ENCODE measurements around the gene ACOXL. TPM values are rescaled to one million over a fixed set of nuclear protein-coding genes. Genes with fewer than 3 reads are reported as not detected.

The ACOXL gene
- polyA plus RNA-seq, 4 donors = 0.06 to 0.56 TPM; not detected in 2

DNA sequence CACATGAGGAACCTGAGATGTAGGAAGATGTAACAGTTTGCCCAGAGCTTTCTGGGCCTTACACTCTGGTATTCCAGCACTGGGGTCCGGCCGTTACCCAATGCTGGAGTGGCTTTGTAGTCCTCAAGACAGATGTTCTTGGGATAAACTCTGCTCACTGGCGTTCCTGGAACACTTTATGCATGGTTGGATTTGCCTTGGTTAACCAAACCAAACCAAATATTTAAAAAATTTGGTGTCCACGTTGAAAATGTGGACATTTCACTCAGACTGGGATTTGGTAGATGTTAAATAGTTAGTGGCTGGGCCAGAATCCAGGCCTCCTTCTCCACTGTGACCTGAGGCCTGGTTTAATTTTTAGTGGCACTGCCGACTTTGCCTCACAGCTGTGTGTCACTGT, 81.5 kb downstream of the ACOXL start:
- WGBS, 3 donors = 81 to 88% (median 86%) methylated on average over 5 of the region's 5 CpGs

DNA sequence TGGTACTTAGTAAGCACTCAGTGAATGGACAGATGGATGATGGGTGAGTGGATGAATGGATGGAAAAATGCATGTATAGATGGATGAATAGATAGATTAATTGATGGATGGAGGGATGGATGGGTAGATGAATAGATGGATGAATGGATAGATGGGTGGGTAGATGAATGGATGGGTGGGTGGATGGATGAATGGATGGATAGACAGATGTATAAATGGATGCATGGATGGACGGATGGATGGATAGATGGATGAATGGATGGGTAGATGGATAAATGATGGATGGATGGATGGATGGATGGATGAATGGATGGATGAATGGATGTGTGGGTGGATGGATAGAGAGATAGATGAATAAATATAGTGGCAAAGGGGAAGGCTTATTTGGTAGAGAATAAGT, 83.6 kb downstream of the ACOXL start:
- DNase-seq (no peak), FAIRE-seq (no peak)
- no peak overlapping the region for H3K27ac ChIP-seq (ENCODE audit: low read depth in 1 of 3, low read length in 2 of 3)
- H3K36me3 ChIP-seq (ENCODE audit: control insufficient read depth in 3 of 3, insufficient read depth in 2 of 3, low read depth in 1 of 3, low read length in 3 of 3) = no peaks in the 10 kb centered on the region
- H3K4me1 ChIP-seq (ENCODE audit: control insufficient read depth in 3 of 3, insufficient read depth in 2 of 3, low read depth in 1 of 3, low read length in 2 of 3) = no peaks in the 10 kb centered on the region
- WGBS, 3 donors = 83 to 95% (median 90%) methylated on average over 1 of the region's 1 CpG
- H3K27me3 ChIP-seq (ENCODE audit: control insufficient read depth in 3 of 3, insufficient read depth in 3 of 3, low read length in 3 of 3) = peaks cover 0 to 12% (median 0%) of the 10 kb centered on the region in 3 donors
- H3K4me3 ChIP-seq (ENCODE audit: low read depth in 1 of 3, low read length in 3 of 3) = no peak overlapping the region
- no peaks in the 10 kb centered on the region for H3K9me3 ChIP-seq (ENCODE audit: control insufficient read depth in 2 of 2, insufficient read depth in 1 of 2, low read depth in 1 of 2, low read length in 1 of 2)

More for the DNA sequence above, 81.5 kb downstream of the ACOXL start:
- Histone ChIP-seq H3K4me3 (ENCODE audit: low read depth in 1 of 3, low read length in 3 of 3) (no peak overlapping the region), H3K4me1 (ENCODE audit: control insufficient read depth in 3 of 3, insufficient read depth in 2 of 3, low read depth in 1 of 3, low read length in 2 of 3) (no peaks in the 10 kb centered on the region), H3K27me3 (ENCODE audit: control insufficient read depth in 3 of 3, insufficient read depth in 3 of 3, low read length in 3 of 3) (peaks cover 0 to 6% (median 0%) of the 10 kb centered on the region in 3 donors), H3K9me3 (ENCODE audit: control insufficient read depth in 2 of 2, insufficient read depth in 1 of 2, low read depth in 1 of 2, low read length in 1 of 2) (no peaks in the 10 kb centered on the region), H3K36me3 (ENCODE audit: control insufficient read depth in 3 of 3, insufficient read depth in 2 of 3, low read depth in 1 of 3, low read length in 3 of 3) (no peaks in the 10 kb centered on the region), H3K27ac (ENCODE audit: low read depth in 1 of 3, low read length in 2 of 3) (no peak overlapping the region)
- DNase-seq (no peak), FAIRE-seq (no peak)

DNA sequence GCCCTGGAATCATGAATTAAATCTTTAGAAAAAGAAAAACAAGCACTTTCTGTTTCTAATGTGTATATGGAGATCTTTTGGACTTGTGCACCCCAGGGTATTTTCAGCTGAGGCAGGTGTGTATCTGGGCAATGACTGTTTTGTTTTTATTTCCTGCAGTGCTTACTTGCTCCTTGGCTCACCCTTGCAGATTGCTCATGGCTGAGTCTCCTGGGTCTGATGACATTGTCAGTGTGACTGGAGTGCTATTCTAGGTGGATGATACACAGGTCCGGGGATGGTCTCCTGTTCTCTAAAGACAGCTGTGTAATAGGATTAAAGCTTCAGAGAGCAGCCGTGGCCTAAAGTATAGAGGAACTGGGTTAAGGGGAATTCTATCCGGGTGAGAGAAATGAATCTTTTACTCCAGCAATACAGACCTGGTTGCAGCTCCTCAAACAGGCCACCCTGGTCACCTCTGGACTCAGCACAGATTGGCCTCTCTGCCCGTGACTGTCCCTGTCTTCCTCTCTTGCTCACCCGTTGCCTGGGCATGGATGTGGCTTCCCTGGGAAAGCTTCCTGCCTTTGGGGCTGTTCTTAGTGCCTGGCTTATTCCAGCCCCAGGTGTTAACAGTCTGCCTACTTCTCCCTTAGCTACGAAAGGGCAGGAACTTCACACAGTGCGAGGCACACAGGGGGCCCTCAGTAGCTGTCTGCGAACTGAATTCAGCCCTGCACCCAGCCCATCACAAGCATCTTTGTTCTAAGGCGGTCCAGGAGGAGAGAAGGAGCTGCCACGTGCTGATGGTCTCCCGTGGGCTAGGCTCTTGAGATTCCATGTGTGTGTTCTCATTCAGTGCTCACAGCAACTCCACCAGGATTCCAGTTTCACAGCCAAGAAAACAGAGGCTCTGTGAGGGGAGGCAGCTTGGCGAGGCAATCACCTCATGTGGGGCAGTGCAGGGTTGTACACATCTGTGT, 84.3 kb downstream of the ACOXL start:
- no peaks in the 10 kb centered on the region for H3K4me1 ChIP-seq (ENCODE audit: control insufficient read depth in 3 of 3, insufficient read depth in 2 of 3, low read depth in 1 of 3, low read length in 2 of 3)
- FAIRE-seq = no peak
- WGBS, 3 donors = 75 to 85% (median 83%) methylated on average over 12 of the region's 12 CpGs

DNA sequence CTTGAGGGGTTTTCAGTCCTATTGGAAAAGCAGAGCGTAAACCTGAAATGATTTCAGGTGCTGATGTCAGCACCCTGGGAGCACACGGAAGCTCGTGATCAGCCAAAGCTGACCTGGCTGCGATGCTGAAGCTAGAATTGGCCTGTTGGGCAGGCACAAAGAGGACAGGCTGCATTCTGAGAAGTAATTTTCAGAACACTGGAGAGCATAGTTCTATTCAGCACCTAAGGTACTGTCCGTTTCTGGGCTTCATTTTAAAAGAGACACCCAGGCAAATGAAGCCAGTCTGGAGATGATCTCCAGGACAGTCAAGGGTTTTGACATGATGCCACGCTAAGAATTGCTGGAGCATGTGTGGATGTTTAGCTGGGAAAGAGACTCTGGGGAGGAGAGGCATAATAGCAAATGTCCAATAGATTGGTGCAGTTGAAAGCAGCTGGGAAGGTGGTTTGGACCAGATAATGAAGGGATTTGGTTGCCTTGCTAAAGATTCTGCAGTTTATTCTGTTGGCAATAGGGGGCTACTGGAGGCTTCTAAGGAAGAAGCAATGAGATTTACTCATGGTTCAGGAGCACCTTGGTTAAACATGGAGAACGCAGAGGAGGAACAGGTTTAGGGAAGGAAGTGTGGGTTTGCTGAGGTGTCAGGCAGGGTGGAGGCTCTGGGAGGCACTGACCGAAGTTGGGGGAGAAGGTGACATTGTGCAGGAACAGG, 86.6 kb downstream of the ACOXL start:
- WGBS, 3 donors = 80 to 85% (median 82%) methylated on average over 8 of the region's 8 CpGs
- no peak overlapping the region for H3K4me3 ChIP-seq (ENCODE audit: low read depth in 1 of 3, low read length in 3 of 3)
- no peak for DNase-seq
- H3K27ac ChIP-seq (ENCODE audit: low read depth in 1 of 3, low read length in 2 of 3) = no peak overlapping the region
- H3K4me1 ChIP-seq (ENCODE audit: control insufficient read depth in 3 of 3, insufficient read depth in 2 of 3, low read depth in 1 of 3, low read length in 2 of 3) = no peaks in the 10 kb centered on the region
- FAIRE-seq = no peak
- H3K27me3 ChIP-seq (ENCODE audit: control insufficient read depth in 3 of 3, insufficient read depth in 3 of 3, low read length in 3 of 3) = peaks cover 0 to 16% (median 0%) of the 10 kb centered on the region in 3 donors
- H3K36me3 ChIP-seq (ENCODE audit: control insufficient read depth in 3 of 3, insufficient read depth in 2 of 3, low read depth in 1 of 3, low read length in 3 of 3) = no peaks in the 10 kb centered on the region
- no peaks in the 10 kb centered on the region for H3K9me3 ChIP-seq (ENCODE audit: control insufficient read depth in 2 of 2, insufficient read depth in 1 of 2, low read depth in 1 of 2, low read length in 1 of 2)

More for the DNA sequence above, 84.3 kb downstream of the ACOXL start:
- Histone ChIP-seq H3K36me3 (ENCODE audit: control insufficient read depth in 3 of 3, insufficient read depth in 2 of 3, low read depth in 1 of 3, low read length in 3 of 3) (no peaks in the 10 kb centered on the region), H3K27ac (ENCODE audit: low read depth in 1 of 3, low read length in 2 of 3) (no peak overlapping the region), H3K4me3 (ENCODE audit: low read depth in 1 of 3, low read length in 3 of 3) (no peak overlapping the region), H3K27me3 (ENCODE audit: control insufficient read depth in 3 of 3, insufficient read depth in 3 of 3, low read length in 3 of 3) (peaks cover 0 to 16% (median 0%) of the 10 kb centered on the region in 3 donors), H3K9me3 (ENCODE audit: control insufficient read depth in 2 of 2, insufficient read depth in 1 of 2, low read depth in 1 of 2, low read length in 1 of 2) (no peaks in the 10 kb centered on the region)
- no peak for DNase-seq

DNA sequence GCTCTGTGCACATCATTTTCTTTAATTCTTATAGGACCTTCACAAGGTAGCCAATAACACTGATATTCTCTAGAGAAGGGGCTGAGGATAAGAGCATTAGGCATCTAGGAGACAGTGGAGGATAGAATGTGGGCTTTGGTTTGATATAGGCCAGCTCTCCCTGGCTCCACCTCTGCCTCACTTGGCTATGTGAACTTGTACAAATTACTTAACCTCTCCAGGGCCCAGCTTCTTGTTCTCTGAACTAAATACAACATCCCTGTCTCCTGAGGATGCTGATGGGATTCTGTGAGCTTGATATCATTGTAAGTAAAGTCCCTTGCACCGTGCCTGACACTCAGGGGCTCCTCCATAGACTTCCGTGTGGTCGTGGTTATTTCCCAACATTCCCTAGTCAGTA, 87.3 kb downstream of the ACOXL start:
- H3K27ac ChIP-seq (ENCODE audit: low read depth in 1 of 3, low read length in 2 of 3) = no peak overlapping the region
- H3K36me3 ChIP-seq (ENCODE audit: control insufficient read depth in 3 of 3, insufficient read depth in 2 of 3, low read depth in 1 of 3, low read length in 3 of 3) = no peaks in the 10 kb centered on the region
- H3K4me3 ChIP-seq (ENCODE audit: low read depth in 1 of 3, low read length in 3 of 3) = no peak overlapping the region
- no peak for DNase-seq
- peaks cover 0 to 16% (median 0%) of the 10 kb centered on the region in 3 donors for H3K27me3 ChIP-seq (ENCODE audit: control insufficient read depth in 3 of 3, insufficient read depth in 3 of 3, low read length in 3 of 3)
- 75 to 85% (median 83%) methylated on average over 3 of the region's 3 CpGs for WGBS, 3 donors
- no peaks in the 10 kb centered on the region for H3K4me1 ChIP-seq (ENCODE audit: control insufficient read depth in 3 of 3, insufficient read depth in 2 of 3, low read depth in 1 of 3, low read length in 2 of 3)
- no peak for FAIRE-seq
- H3K9me3 ChIP-seq (ENCODE audit: control insufficient read depth in 2 of 2, insufficient read depth in 1 of 2, low read depth in 1 of 2, low read length in 1 of 2) = no peaks in the 10 kb centered on the region

DNA sequence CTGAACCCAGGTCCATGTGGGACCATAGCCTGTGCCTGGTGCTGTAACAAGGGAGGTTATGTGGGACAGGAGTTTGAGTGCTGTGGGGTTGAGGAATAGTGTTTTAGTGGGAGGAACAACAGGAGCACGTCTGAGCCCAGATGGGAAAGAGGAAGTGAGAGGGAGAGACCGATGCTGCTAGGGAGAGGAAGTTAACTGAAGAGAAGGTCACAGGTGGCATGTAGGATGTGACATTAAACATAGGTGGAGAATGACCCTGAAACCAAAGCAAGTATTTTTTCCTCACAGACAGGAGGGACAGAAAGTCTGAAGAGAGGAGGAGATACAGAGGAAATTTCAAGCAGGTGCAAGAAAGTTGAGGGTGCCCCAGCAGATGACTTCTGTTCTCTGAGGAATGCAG, 87.8 kb downstream of the ACOXL start:
- WGBS, 3 donors = 29 to 45% (median 38%) methylated on average over 2 of the region's 2 CpGs
- FAIRE-seq = no peak

DNA sequence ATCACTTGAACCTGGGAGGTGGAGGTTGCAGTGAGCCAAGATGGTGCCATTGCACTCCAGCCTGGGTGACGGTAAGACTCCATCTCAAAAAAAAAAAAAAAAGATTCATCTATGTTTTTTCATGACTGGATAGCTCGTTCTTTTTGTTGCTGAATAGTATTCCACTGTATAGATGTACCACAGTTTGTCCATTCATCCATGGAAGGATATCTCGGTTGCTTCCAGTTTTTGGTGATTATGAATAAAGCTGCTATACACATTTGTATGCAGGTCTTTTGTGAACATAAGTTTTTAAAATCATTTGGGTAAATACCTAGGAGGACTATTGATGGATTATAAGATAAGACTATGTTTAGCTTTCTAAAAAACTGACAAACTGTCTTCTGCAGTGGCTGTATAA, 90.8 kb downstream of the ACOXL start:
- DNase-seq = no peak
- Histone ChIP-seq H3K4me3 (ENCODE audit: low read depth in 1 of 3, low read length in 3 of 3) (no peak overlapping the region), H3K27me3 (ENCODE audit: control insufficient read depth in 3 of 3, insufficient read depth in 3 of 3, low read length in 3 of 3) (peaks cover 0 to 14% (median 0%) of the 10 kb centered on the region in 3 donors), H3K27ac (ENCODE audit: low read depth in 1 of 3, low read length in 2 of 3) (no peak overlapping the region), H3K36me3 (ENCODE audit: control insufficient read depth in 3 of 3, insufficient read depth in 2 of 3, low read depth in 1 of 3, low read length in 3 of 3) (no peaks in the 10 kb centered on the region), H3K4me1 (ENCODE audit: control insufficient read depth in 3 of 3, insufficient read depth in 2 of 3, low read depth in 1 of 3, low read length in 2 of 3) (no peaks in the 10 kb centered on the region), H3K9me3 (ENCODE audit: control insufficient read depth in 2 of 2, insufficient read depth in 1 of 2, low read depth in 1 of 2, low read length in 1 of 2) (no peaks in the 10 kb centered on the region)
- WGBS, 3 donors = 88 to 97% (median 91%) methylated on average over 3 of the region's 3 CpGs
- no peak for FAIRE-seq

More for the DNA sequence above, 87.8 kb downstream of the ACOXL start:
- Histone ChIP-seq H3K4me1 (ENCODE audit: control insufficient read depth in 3 of 3, insufficient read depth in 2 of 3, low read depth in 1 of 3, low read length in 2 of 3) (no peaks in the 10 kb centered on the region), H3K27me3 (ENCODE audit: control insufficient read depth in 3 of 3, insufficient read depth in 3 of 3, low read length in 3 of 3) (peaks cover 0 to 16% (median 0%) of the 10 kb centered on the region in 3 donors), H3K9me3 (ENCODE audit: control insufficient read depth in 2 of 2, insufficient read depth in 1 of 2, low read depth in 1 of 2, low read length in 1 of 2) (no peaks in the 10 kb centered on the region), H3K36me3 (ENCODE audit: control insufficient read depth in 3 of 3, insufficient read depth in 2 of 3, low read depth in 1 of 3, low read length in 3 of 3) (no peaks in the 10 kb centered on the region), H3K27ac (ENCODE audit: low read depth in 1 of 3, low read length in 2 of 3) (no peak overlapping the region), H3K4me3 (ENCODE audit: low read depth in 1 of 3, low read length in 3 of 3) (no peak overlapping the region)
- no peak for DNase-seq

DNA sequence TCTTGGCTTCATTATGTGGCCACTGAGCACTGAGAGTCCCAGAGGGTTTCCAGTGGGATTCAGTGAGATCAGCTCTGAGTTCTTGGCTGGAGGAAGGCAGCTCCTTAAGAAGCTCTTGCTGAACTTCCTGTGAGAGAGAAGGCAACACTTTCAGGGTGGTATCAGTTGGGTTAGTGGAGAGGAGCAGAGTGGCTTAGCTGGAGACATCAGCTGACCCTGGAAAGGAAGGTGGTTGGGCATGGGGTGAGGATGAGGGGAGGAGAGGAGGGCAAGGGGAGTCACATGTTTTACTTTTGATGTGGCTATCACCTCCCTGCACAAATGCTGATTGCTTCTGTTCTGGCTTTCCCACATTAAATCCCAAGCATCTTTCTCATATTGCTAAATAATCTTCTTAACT, 95.1 kb downstream of the ACOXL start:
- no peaks in the 10 kb centered on the region for H3K27me3 ChIP-seq (ENCODE audit: control insufficient read depth in 3 of 3, insufficient read depth in 3 of 3, low read length in 3 of 3)
- DNase-seq = no peak
- H3K9me3 ChIP-seq (ENCODE audit: control insufficient read depth in 2 of 2, insufficient read depth in 1 of 2, low read depth in 1 of 2, low read length in 1 of 2) = no peaks in the 10 kb centered on the region
- no peak overlapping the region for H3K27ac ChIP-seq (ENCODE audit: low read depth in 1 of 3, low read length in 2 of 3)
- H3K36me3 ChIP-seq (ENCODE audit: control insufficient read depth in 3 of 3, insufficient read depth in 2 of 3, low read depth in 1 of 3, low read length in 3 of 3) = no peaks in the 10 kb centered on the region
- H3K4me1 ChIP-seq (ENCODE audit: control insufficient read depth in 3 of 3, insufficient read depth in 2 of 3, low read depth in 1 of 3, low read length in 2 of 3) = no peaks in the 10 kb centered on the region
- no peak overlapping the region for H3K4me3 ChIP-seq (ENCODE audit: low read depth in 1 of 3, low read length in 3 of 3)
- no peak for FAIRE-seq

All from small intestine (tissue), 7 donors.